ENCODE measurements around the gene CCDC201. TPM values are rescaled to one million over a fixed set of nuclear protein-coding genes. Genes with fewer than 3 reads are reported as not detected.

The CCDC201 gene
- total RNA-seq, 1 donor from 2014 or later = not detected

GRCh38 chr7:45894665-45895062 lies 21.8 kb upstream of the CCDC201 start:
- DNase-seq (ENCODE audit: low spot score) = no peak
- ATAC-seq = no peak
- intact Hi-C loops (cut with DNase I) = loop anchor here (5.0 kb wide), 1 partner anchor 443 kb away; no protein-coding TSS in a partner anchor

DNA sequence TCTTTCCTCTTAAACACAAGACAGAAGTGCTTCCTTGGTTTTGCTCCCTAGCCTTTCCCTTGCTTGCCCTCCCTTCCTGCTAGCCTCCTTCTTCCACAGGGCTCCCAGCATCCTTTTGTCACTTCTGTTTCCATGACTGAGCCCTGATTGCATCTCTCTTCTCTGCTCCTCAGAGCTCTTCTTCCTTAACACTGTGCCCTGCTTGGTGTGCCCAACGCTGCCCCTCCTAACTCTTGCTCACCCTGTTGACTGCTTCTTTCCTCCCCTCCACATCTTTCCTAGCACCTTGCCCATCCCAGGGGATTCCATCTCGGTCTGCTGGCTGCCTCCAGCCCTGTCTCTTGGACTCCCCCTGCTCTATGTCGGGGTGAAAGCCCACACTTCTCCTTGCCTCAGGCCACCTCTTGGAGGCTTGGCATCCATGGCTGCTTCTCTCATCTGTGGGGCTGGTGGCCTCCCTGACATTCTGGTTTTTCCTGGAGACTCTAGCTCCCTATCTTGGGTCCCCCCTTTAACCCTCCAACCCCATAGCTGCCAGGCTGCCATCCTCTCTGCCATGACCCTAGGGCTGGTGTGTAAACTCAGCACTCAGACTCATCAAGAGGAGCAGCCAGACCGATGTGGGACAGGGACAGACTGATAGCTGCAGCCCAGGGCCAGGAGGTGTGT lies 21.2 kb upstream of the CCDC201 start:
- intact Hi-C loops (cut with DNase I) = no loop called here
- DNase-seq (ENCODE audit: low spot score) (no peak), ATAC-seq (no peak)

GRCh38 chr7:45893374-45893995 lies 20.6 kb upstream of the CCDC201 start:
- no peak for DNase-seq (ENCODE audit: low spot score)
- ATAC-seq = no peak
- intact Hi-C loops (cut with DNase I) = no loop called here

DNA sequence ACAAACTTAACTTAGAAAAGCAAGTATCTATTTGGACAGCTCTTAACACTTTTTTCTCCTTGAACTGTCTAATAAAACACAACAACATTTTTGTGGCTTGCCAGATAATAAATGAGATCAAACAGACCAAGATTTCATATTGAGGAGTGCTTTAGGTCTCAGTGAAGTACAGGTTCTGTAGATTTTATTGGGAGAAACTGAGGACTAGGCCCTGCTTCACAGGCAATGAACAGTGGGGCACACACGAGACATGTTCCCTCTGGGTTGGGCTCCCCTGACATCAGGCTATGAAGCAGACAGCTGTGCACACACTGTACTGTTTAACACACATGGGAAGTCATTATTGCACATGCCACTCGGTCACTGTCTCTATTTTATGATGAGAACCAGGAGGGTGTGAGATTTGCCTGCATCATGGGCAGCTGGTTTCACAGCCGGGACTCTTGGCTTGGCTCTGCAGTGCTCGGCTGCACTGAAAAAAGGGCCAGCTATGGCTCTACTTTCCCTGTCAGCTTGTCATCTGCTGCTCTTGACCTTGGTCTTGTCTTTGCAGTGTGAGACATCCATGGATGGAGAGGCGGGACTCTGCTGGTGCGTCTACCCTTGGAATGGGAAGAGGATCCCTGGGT lies 19.6 kb upstream of the CCDC201 start:
- intact Hi-C loops (cut with DNase I) = no loop called here
- no peak for ATAC-seq
- DNase-seq (ENCODE audit: low spot score) = no peak

DNA sequence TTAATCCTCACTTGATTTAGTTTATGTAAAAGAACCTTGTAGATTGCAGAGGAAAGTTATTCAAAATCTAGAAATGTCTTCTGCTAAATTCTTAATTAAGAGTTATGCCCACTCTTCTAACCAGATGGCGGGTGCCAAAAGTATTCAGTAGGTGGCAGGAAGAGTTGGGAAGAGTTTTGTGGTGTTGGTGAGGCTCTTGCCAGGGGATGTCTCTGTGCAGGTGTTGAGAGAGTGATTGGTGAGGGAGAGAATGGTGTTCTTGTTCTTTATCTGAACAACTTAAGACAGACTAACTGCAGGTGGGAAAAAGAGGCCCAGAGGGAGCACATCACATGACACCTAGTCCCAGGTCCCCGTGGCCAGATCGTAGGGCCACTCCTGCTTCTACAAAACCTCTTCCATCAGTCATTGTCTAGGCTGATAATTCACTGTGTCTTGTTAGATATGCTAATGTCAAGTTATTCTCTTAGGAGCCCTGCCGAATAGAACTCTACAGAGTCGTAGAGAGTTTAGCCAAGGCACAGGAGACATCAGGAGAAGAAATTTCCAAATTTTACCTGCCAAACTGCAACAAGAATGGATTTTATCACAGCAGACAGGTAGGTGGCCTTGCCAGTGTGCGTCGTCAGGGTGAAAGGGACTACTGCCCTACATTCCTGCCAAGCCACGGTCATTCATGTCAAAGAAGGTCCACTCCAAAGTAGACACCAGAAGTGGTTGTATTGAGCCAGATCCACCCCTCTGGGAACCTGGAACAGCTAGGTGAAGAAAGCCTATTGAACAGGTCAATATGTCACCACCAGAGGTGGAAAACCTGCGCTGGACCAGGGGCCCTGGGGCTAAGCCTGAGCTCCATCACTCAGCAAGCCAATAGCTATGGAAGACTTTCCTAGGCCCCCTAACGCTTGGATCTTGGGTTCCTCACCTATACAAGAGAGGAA lies 18.9 kb upstream of the CCDC201 start:
- ATAC-seq (no peak), DNase-seq (ENCODE audit: low spot score) (no peak)
- intact Hi-C loops (cut with DNase I) = no loop called here

- intact Hi-C loops (cut with DNase I) = no loop called here
- ATAC-seq (no peak), DNase-seq (ENCODE audit: low spot score) (no peak)
These were observed 18.1 kb upstream of the CCDC201 start for GRCh38 chr7:45890902-45891461.

DNA sequence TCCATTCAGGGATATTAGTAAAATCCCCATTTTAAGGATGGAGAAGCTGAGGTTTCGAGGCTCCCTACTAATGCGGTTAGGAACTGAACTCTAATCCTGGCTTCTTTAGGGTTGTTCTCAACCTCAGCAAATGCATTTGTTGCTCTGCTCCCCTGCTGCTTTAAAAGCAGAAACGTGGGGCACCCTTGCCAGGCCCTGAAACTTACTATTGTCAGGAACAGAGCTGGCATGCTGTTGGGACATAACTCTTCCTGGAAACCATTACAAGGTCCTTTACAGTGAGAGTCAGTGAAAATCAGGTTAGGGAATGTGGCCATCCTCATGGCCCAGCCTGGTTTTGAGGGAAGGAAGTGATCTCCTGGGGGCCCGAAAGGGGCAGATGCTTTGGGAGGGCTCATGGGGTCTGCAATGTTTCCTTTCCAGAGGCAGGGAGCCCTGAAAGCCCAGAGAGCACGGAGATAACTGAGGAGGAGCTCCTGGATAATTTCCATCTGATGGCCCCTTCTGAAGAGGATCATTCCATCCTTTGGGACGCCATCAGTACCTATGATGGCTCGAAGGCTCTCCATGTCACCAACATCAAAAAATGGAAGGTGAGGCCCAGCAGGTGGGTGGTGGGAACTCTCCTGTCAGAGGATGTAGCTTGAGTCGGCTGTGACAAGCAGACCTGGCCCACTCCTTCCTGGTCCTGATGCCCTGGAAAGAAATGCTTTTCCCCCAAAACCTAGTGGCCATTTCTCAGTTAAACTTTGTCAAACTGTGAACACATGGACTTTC lies 17.4 kb upstream of the CCDC201 start:
- ATAC-seq = no peak
- intact Hi-C loops (cut with DNase I) = no loop called here
- no peak for DNase-seq (ENCODE audit: low spot score)

- DNase-seq (ENCODE audit: low spot score) = no peak
- intact Hi-C loops (cut with DNase I) = no loop called here
These were observed 16.6 kb upstream of the CCDC201 start for GRCh38 chr7:45889367-45890067.

GRCh38 chr7:45888993-45889366 lies 16.1 kb upstream of the CCDC201 start:
- DNase-seq (ENCODE audit: low spot score) = no peak
- intact Hi-C loops (cut with DNase I) = no loop called here
- ATAC-seq = no peak

More at GRCh38 chr7:45889367-45890067, 16.6 kb upstream of the CCDC201 start:
- no peak for ATAC-seq

- peak; percentile 23 for ATAC-seq
- intact Hi-C loops (cut with DNase I) = no loop called here
- no peak for DNase-seq (ENCODE audit: low spot score)
These were observed 15.5 kb upstream of the CCDC201 start, which contains the start of gene IGFBP1 for GRCh38 chr7:45888185-45888992. IGFBP1 (plus strand) TSS chr7:45888488; CDS start chr7:45888653, 165 bp downstream.

GRCh38 chr7:45886931-45887667 lies 14.2 kb upstream of the CCDC201 start:
- DNase-seq (ENCODE audit: low spot score) = no peak
- intact Hi-C loops (cut with DNase I) = no loop called here
- no peak for ATAC-seq

DNA sequence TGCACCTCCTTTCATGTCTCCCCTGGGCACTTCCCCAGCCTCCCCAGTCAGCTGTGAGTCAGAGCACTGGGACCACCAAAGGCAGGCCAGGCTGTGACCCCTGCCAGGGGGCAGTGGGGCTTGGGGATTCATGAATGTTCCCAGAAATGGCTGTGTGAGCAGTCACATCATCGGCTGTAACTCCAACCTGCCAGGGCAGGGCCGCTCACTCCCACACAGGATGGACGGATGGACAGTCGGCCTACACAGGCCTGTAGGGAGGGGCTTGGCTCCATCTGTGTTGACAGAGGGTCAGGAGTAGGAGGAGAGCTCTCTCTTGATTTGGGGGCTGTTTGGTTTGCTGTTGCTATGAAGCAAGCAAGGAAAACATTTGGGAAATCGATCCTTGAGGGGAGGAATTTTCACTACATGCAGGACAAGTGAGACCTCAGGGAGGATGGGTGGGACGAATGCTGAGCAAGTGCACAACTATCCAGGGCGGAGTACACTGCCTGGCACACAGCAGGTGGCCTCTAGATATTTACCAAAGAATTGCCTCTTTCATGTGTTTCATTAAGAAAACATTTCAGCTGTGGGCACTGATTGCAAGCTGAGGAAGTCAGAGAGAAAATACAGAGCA lies 12.5 kb upstream of the CCDC201 start:
- DNase-seq (ENCODE audit: low spot score) = no peak
- intact Hi-C loops (cut with DNase I) = no loop called here
- peak; percentile 23 for ATAC-seq

DNA sequence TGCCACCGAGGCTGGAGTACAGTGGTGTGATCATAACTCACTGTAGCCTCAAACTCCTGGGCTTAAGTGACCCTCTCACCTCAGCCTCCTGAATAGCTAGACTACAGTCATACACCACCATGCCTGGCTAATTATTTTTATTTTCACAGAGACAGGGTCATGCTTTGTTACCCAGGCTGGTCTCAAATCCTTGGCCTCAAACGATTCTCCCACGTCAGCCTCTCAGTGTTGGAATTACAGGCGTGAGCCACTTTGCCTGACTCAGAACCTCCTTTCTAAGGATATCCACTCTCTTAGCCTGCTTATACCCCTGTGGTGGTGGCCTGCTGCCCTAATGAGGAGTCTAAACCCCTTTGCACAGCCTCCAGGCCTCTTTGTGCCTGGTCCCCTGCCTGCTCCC lies 11.3 kb upstream of the CCDC201 start:
- ATAC-seq = no peak
- DNase-seq (ENCODE audit: low spot score) = no peak
- intact Hi-C loops (cut with DNase I) = no loop called here

GRCh38 chr7:45882465-45882810 lies 9.6 kb upstream of the CCDC201 start:
- intact Hi-C loops (cut with DNase I) = no loop called here
- no peak for ATAC-seq
- DNase-seq (ENCODE audit: low spot score) = no peak

DNA sequence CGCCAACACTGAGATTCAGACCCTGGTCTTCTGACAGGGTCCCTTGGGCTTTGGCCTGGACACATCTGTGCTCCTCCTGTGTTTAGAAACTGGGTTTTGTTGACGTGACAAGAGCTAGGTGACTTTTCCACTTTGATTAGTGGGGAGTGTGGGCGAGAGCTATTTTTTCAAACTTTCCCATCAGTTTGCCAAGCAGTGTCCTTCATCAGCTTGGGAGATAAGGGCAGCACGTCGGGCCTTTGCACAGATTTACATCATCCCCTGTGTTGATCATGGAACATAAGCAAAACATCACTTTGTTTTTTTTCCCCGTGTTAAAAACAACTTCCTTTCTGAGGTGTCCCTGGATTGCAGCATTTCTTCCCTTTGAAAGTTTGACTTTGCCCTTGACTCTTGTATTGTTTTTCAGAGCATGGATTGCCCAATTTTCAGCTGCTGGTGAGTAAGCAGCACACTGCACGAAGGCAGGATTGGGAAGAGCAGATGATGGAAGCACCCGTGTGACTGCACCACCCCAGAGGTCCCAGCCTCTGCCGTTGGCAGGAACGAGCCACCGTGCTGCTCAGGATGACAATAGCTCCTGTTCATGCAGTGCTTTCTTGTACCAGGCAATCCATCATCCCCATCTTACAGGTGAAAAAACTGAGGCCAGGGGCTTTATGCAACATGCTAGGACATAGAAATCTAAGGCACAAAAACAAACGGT lies 9.0 kb upstream of the CCDC201 start:
- no peak for DNase-seq (ENCODE audit: low spot score)
- intact Hi-C loops (cut with DNase I) = no loop called here
- no peak for ATAC-seq

Data from sciatic nerve (tissue), 2 donors.